Lower leg skin (tissue), 3 donors: ENCODE results near the gene WIPI1.
"Not testable (repeated sequence)": the region's sequence is repeated elsewhere in the genome, so short reads cannot be mapped to it uniquely, and the experiment has no call there.

Source experiments
- POLR2A ChIP-seq, 2 donors: fragments of 450-650 bp; IDR thresholded peaks; one replicate each; pipeline ENCODE4 v1.6.1; 2016 to 2017; ENCODE audit warnings: antibody characterized with exemption in 2 of 2, mild to moderate bottlenecking in 1 of 2, moderate library complexity in 1 of 2
- TF ChIP-seq, protein P1 (sequence below), 3 donors: fragments of 450-650 bp; IDR thresholded peaks; one replicate each; pipeline ENCODE4 v1.5.1; 2016; ENCODE audit warnings: antibody characterized with exemption in 3 of 3, mild to moderate bottlenecking in 3 of 3, moderate library complexity in 2 of 3

DNA sequence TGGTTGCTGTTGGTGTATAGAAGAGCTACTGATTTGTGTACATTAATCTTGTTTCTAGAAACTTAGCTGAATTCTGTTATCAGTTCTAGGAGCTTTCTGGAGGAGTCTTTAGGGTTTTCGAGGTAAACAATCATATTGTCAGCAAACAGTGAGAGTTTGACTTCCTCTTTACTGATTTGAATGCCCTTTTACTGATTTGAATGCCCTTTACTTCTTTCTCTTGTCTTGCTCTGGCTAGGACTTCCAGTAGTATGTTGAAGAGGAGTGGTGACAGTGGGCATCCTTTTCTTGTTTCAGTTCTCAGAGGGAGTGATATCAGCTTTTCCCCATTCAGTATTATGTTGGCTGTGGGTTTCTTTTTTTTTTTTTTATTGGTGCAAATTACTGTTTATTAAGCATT, 49.6 kb downstream of the WIPI1 start:
- TF ChIP-seq, protein P1, sequence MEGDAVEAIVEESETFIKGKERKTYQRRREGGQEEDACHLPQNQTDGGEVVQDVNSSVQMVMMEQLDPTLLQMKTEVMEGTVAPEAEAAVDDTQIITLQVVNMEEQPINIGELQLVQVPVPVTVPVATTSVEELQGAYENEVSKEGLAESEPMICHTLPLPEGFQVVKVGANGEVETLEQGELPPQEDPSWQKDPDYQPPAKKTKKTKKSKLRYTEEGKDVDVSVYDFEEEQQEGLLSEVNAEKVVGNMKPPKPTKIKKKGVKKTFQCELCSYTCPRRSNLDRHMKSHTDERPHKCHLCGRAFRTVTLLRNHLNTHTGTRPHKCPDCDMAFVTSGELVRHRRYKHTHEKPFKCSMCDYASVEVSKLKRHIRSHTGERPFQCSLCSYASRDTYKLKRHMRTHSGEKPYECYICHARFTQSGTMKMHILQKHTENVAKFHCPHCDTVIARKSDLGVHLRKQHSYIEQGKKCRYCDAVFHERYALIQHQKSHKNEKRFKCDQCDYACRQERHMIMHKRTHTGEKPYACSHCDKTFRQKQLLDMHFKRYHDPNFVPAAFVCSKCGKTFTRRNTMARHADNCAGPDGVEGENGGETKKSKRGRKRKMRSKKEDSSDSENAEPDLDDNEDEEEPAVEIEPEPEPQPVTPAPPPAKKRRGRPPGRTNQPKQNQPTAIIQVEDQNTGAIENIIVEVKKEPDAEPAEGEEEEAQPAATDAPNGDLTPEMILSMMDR (IDR thresholded peaks at IDR 0.05) = not testable (repeated sequence)
- TF ChIP-seq POLR2A (IDR thresholded peaks at IDR 0.05) = not testable (repeated sequence)
